Measurements from ENCODE around the gene FGF9. TPM values are rescaled to one million over a fixed set of nuclear protein-coding genes. Genes with fewer than 3 reads are reported as not detected.

The FGF9 gene
- total and polyA plus RNA-seq, 4 donors = 0.05 to 1.7 (median 1.3) TPM

DNA sequence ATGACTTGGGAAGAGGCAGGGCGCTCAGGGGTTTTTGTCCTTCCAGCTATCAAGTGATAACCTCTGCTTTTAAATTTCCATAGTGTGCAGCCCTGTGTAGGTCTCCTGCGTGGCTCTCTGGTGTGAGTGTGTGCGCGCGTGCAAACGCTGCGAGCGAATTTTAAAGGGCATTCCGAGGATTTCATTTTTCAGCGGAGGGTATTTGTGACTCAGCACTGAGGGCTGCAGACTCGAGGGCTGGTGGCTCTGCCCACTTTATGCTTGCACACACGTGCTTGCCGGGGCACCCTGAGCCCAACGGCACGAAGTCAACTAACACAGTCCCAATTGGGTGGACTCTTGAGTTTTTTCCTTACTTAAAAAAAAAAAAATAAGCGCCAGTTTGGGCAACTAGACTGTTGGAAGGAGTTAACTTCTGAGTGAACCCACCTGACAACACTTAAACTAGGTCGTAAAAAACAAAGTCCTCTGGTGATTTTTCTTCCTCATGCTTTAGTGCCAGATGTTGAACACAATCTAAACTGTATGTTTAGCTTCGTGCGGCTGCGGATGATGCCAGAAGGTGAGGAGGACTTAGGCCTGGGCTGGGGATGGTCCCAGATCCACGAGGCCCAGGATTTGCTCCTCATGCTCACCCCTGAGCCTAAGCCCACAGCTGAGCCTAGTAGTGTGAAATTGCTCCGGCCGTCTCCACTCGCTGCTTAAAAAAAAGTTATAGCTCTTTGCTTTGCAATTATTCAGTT, 2.1 kb downstream of the FGF9 start:
- TF ChIP-seq, protein P1, sequence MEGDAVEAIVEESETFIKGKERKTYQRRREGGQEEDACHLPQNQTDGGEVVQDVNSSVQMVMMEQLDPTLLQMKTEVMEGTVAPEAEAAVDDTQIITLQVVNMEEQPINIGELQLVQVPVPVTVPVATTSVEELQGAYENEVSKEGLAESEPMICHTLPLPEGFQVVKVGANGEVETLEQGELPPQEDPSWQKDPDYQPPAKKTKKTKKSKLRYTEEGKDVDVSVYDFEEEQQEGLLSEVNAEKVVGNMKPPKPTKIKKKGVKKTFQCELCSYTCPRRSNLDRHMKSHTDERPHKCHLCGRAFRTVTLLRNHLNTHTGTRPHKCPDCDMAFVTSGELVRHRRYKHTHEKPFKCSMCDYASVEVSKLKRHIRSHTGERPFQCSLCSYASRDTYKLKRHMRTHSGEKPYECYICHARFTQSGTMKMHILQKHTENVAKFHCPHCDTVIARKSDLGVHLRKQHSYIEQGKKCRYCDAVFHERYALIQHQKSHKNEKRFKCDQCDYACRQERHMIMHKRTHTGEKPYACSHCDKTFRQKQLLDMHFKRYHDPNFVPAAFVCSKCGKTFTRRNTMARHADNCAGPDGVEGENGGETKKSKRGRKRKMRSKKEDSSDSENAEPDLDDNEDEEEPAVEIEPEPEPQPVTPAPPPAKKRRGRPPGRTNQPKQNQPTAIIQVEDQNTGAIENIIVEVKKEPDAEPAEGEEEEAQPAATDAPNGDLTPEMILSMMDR (IDR thresholded peaks at IDR 0.05; ENCODE audit: control extremely low read depth, extremely low read depth) = no peak
- H3K36me3 ChIP-seq (ENCODE audit: control insufficient read depth in 4 of 4, insufficient read depth in 4 of 4, low read length in 4 of 4) = no peaks in the 10 kb centered on the region
- H3K9ac ChIP-seq (ENCODE audit: insufficient read depth in 1 of 2, low read length in 2 of 2) = peak overlapping the region in 1 of 2 donors; percentile 32
- peaks cover 0 to 24% (median 20%) of the 10 kb centered on the region in 3 donors for H3K27me3 ChIP-seq (ENCODE audit: control insufficient read depth in 3 of 3, insufficient read depth in 3 of 3, low read length in 2 of 3)
- ATAC-seq (ENCODE audit: insufficient read depth, low FRiP score) (no peak), DNase-seq (peak in 1 of 3 donors; percentile 21)
- H3K9me3 ChIP-seq (ENCODE audit: control insufficient read depth in 4 of 4, insufficient read depth in 3 of 4, low read length in 3 of 4) = peaks cover 0 to 2% (median 0%) of the 10 kb centered on the region in 4 donors
- H3K27ac ChIP-seq (ENCODE audit: low read depth in 1 of 2, low read length in 1 of 2) = peak overlapping the region in 1 of 2 donors; percentile 80
- 6% methylated on average over 24 of the region's 24 CpGs for WGBS, 2 donors
- H3K4me3 ChIP-seq = peak overlapping the region; percentile 42
- peaks cover 0 to 41% (median 17%) of the 10 kb centered on the region in 5 donors for H3K4me1 ChIP-seq (ENCODE audit: control insufficient read depth in 5 of 5, insufficient read depth in 5 of 5, low read length in 5 of 5)

GRCh38 chr13:21673539-21673788, 2.6 kb downstream of the FGF9 start:
- peak in 2 of 3 donors; percentile 26 to 30 for DNase-seq
- Histone ChIP-seq H3K4me3 (peak overlapping the region; percentile 42), H3K9ac (ENCODE audit: insufficient read depth in 1 of 2, low read length in 2 of 2) (no peak overlapping the region), H3K27me3 (ENCODE audit: control insufficient read depth in 3 of 3, insufficient read depth in 3 of 3, low read length in 2 of 3) (peaks cover 0 to 24% (median 20%) of the 10 kb centered on the region in 3 donors), H3K4me1 (ENCODE audit: control insufficient read depth in 5 of 5, insufficient read depth in 5 of 5, low read length in 5 of 5) (peaks cover 0 to 40% (median 13%) of the 10 kb centered on the region in 5 donors), H3K27ac (ENCODE audit: low read depth in 1 of 2, low read length in 1 of 2) (peak overlapping the region; percentile 9 to 80), H3K9me3 (ENCODE audit: control insufficient read depth in 4 of 4, insufficient read depth in 3 of 4, low read length in 3 of 4) (peaks cover 0 to 2% (median 0%) of the 10 kb centered on the region in 4 donors), H3K36me3 (ENCODE audit: control insufficient read depth in 4 of 4, insufficient read depth in 4 of 4, low read length in 4 of 4) (no peaks in the 10 kb centered on the region)
- 0% methylated on average over 8 to 21 of the region's 21 CpGs for WGBS, 2 donors
- ATAC-seq (ENCODE audit: insufficient read depth, low FRiP score) = no peak
- TF ChIP-seq, protein P1 (IDR thresholded peaks at IDR 0.05; ENCODE audit: control extremely low read depth, extremely low read depth) = no peak

- peak overlapping the region in 1 of 2 donors; percentile 80 for H3K27ac ChIP-seq (ENCODE audit: low read depth in 1 of 2, low read length in 1 of 2)
- 0 to 1% methylated on average over 64 to 77 of the region's 77 CpGs for WGBS, 2 donors
- TF ChIP-seq, protein P1 (IDR thresholded peaks at IDR 0.05; ENCODE audit: control extremely low read depth, extremely low read depth) = no peak
- H3K9ac ChIP-seq (ENCODE audit: insufficient read depth in 1 of 2, low read length in 2 of 2) = no peak overlapping the region
- H3K27me3 ChIP-seq (ENCODE audit: control insufficient read depth in 3 of 3, insufficient read depth in 3 of 3, low read length in 2 of 3) = peaks cover 0 to 24% (median 20%) of the 10 kb centered on the region in 3 donors
- H3K4me1 ChIP-seq (ENCODE audit: control insufficient read depth in 5 of 5, insufficient read depth in 5 of 5, low read length in 5 of 5) = peaks cover 0 to 35% (median 9%) of the 10 kb centered on the region in 5 donors
- DNase-seq = peak; percentile 61 to 72 (median 62)
- ATAC-seq (ENCODE audit: insufficient read depth, low FRiP score) = peak; percentile 48
- peak overlapping the region; percentile 42 for H3K4me3 ChIP-seq
- H3K36me3 ChIP-seq (ENCODE audit: control insufficient read depth in 4 of 4, insufficient read depth in 4 of 4, low read length in 4 of 4) = no peaks in the 10 kb centered on the region
- H3K9me3 ChIP-seq (ENCODE audit: control insufficient read depth in 4 of 4, insufficient read depth in 3 of 4, low read length in 3 of 4) = peaks cover 0 to 2% (median 0%) of the 10 kb centered on the region in 4 donors
These were observed 3.1 kb downstream of the FGF9 start for GRCh38 chr13:21673789-21674489.
